Upper lobe of left lung (tissue), 6 donors: Measurements from ENCODE around the gene SLC8A3. TPM values are rescaled to one million over a fixed set of nuclear protein-coding genes. Genes with fewer than 3 reads are reported as not detected.
A peak's percentile ranks its signal among the peaks of the same experiment; 100 is the strongest.

Source experiments
- ATAC-seq, 2 donors: fragments of 200-7000 bp; cut with Tn5 transposase; one replicate each; pipeline ENCODE4 v1.9.1; 2022; ENCODE audit warnings: mild to moderate bottlenecking in 2 of 2, moderate library complexity in 2 of 2; ENCODE audit not compliant: low FRiP score in 2 of 2
- DNase-seq, 2 donors: peaks; one replicate each; pipeline ENCODE4 v3.0.0-alpha.2; 2019 to 2020
- H3K27ac ChIP-seq, 4 donors: fragments of 200-600 bp; sonication (generic); one replicate each; pipeline ENCODE4 v1.5.1; 2016 to 2019
- H3K27me3 ChIP-seq, 4 donors: fragments of 200-600 bp; sonication (generic); one replicate each; pipeline ENCODE4 v1.5.1; 2017 to 2019
- H3K36me3 ChIP-seq, 4 donors: fragments of 200-600 bp; sonication (generic); one replicate each; pipeline ENCODE4 v1.5.1; 2016 to 2019
- H3K4me1 ChIP-seq, 4 donors: fragments of 200-600 bp; sonication (generic); one replicate each; pipeline ENCODE4 v1.5.1; 2018 to 2019
- H3K4me3 ChIP-seq, 4 donors: fragments of 200-600 bp; sonication (generic); one replicate each; pipeline ENCODE4 v1.5.1; 2017 to 2019; ENCODE audit warnings: mild to moderate bottlenecking in 2 of 4, moderate library complexity in 1 of 4
- H3K9me3 ChIP-seq, 4 donors: fragments of 200-600 bp; sonication (generic); one replicate each; pipeline ENCODE4 v1.5.1; 2018 to 2019
- CTCF ChIP-seq, 6 experiments: fragments of 450-650 bp in 4 of 6; fragments of 200-600 bp in 2 of 6; sonication (generic) in 2 of 6; IDR thresholded peaks; one replicate each; pipeline ENCODE4 v1.5.1; 2016 to 2019; ENCODE audit warnings: antibody characterized with exemption in 6 of 6
- EP300 ChIP-seq, 4 donors: sonication (generic); formaldehyde crosslinking; IDR thresholded peaks; one replicate each; pipeline ENCODE4 v1.5.1; 2017; ENCODE audit warnings: antibody characterized with exemption in 4 of 4, control low read depth in 2 of 4
- POLR2A ChIP-seq, 4 donors: fragments of 450-650 bp; IDR thresholded peaks; one replicate each; pipeline ENCODE4 v1.5.1; 2016 to 2017; ENCODE audit warnings: antibody characterized with exemption in 4 of 4, mild to moderate bottlenecking in 2 of 4
- POLR2AphosphoS5 ChIP-seq, 2 donors: sonication (generic); formaldehyde crosslinking; IDR thresholded peaks; one replicate each; pipeline ENCODE4 v1.5.1; 2017; ENCODE audit warnings: antibody characterized with exemption in 2 of 2
- WGBS, 2 donors: methylation state at CpG; one replicate each; pipeline ENCODE4 v1.1.5; 2017 to 2018; 5-methylcytosine and 5-hydroxymethylcytosine counted together
- total RNA-seq, 6 donors: library from RNA; depleted of rRNA in 4 of 6; stranded (reverse); fragments of >200 nt in 4 of 6; gene quantifications; one replicate each; pipeline versions ENCODE4 v1.1.0 to v1.2.1, GENCODE V29; 2016 to 2021
- donor health status: DM: no; HTN: no; CAD: no; lungs with moderate emphysema.
- donor health status: DM: no; HTN: yes; CAD: no; lungs with severe emphysema.

Gene SLC8A3
- total RNA-seq, 6 donors from 2014 or later = 0.49 to 1.4 (median 1.0) TPM

GRCh38 chr14:70186900-70187451 is 1.8 kb downstream of the SLC8A3 start:
- Histone ChIP-seq H3K27me3 (peaks cover 0 to 17% (median 12%) of the 10 kb centered on the region in 4 donors), H3K9me3 (no peaks in the 10 kb centered on the region), H3K27ac (no peak overlapping the region), H3K36me3 (no peaks in the 10 kb centered on the region), H3K4me1 (peaks cover 20 to 29% (median 24%) of the 10 kb centered on the region in 4 donors), H3K4me3 (peak overlapping the region; percentile 14 to 59 (median 48))
- TF ChIP-seq EP300 (IDR thresholded peaks at IDR 0.05) (no peak), CTCF (IDR thresholded peaks at IDR 0.05) (no peak), POLR2AphosphoS5 (IDR thresholded peaks at IDR 0.05) (no peak), POLR2A (IDR thresholded peaks at IDR 0.05) (no peak)
- 4% methylated on average over 16 to 26 of the region's 26 CpGs for WGBS, 2 donors
- DNase-seq = peak in 1 of 2 donors; percentile 25
- no peak for ATAC-seq

GRCh38 chr14:70183991-70184390 is 4.8 kb downstream of the SLC8A3 start:
- H3K27ac ChIP-seq = no peak overlapping the region
- peaks cover 16 to 26% (median 20%) of the 10 kb centered on the region in 4 donors for H3K4me1 ChIP-seq
- H3K27me3 ChIP-seq = peaks cover 0 to 15% (median 12%) of the 10 kb centered on the region in 4 donors
- H3K4me3 ChIP-seq = no peak overlapping the region
- no peaks in the 10 kb centered on the region for H3K9me3 ChIP-seq
- 84 to 89% methylated on average over 6 of the region's 6 CpGs for WGBS, 2 donors
- DNase-seq (no peak), ATAC-seq (no peak)
- no peaks in the 10 kb centered on the region for H3K36me3 ChIP-seq
- TF ChIP-seq EP300 (IDR thresholded peaks at IDR 0.05) (no peak), POLR2AphosphoS5 (IDR thresholded peaks at IDR 0.05) (no peak), CTCF (IDR thresholded peaks at IDR 0.05) (no peak), POLR2A (IDR thresholded peaks at IDR 0.05) (no peak)

GRCh38 chr14:70181276-70181675 is 7.5 kb downstream of the SLC8A3 start:
- Histone ChIP-seq H3K9me3 (no peaks in the 10 kb centered on the region), H3K36me3 (no peaks in the 10 kb centered on the region), H3K27ac (no peak overlapping the region), H3K27me3 (no peaks in the 10 kb centered on the region), H3K4me3 (no peak overlapping the region), H3K4me1 (no peaks in the 10 kb centered on the region)
- whole genome bisulfite sequencing, 2 donors = 72 to 75% methylated on average over 1 of the region's 1 CpG
- ATAC-seq = no peak
- no peak for DNase-seq
- TF ChIP-seq CTCF (IDR thresholded peaks at IDR 0.05) = no peak
- TF ChIP-seq POLR2A (IDR thresholded peaks at IDR 0.05) = no peak
- no peak for TF ChIP-seq POLR2AphosphoS5 (IDR thresholded peaks at IDR 0.05)
- TF ChIP-seq EP300 (IDR thresholded peaks at IDR 0.05) = no peak

GRCh38 chr14:70180718-70181117 is 8.0 kb downstream of the SLC8A3 start:
- H3K4me3 ChIP-seq = no peak overlapping the region
- no peaks in the 10 kb centered on the region for H3K36me3 ChIP-seq
- H3K27me3 ChIP-seq = no peaks in the 10 kb centered on the region
- TF ChIP-seq POLR2AphosphoS5 (IDR thresholded peaks at IDR 0.05) (no peak), POLR2A (IDR thresholded peaks at IDR 0.05) (no peak), CTCF (IDR thresholded peaks at IDR 0.05) (no peak), EP300 (IDR thresholded peaks at IDR 0.05) (no peak)
- DNase-seq (no peak), ATAC-seq (no peak)
- no peak overlapping the region for H3K27ac ChIP-seq
- no peaks in the 10 kb centered on the region for H3K9me3 ChIP-seq
- H3K4me1 ChIP-seq = no peaks in the 10 kb centered on the region
- WGBS, 2 donors = 94 to 100% methylated on average over 1 of the region's 1 CpG
